Left kidney (tissue), 2 donors: ENCODE results near the gene LTBP1. TPM values are rescaled to one million over a fixed set of nuclear protein-coding genes. Genes with fewer than 3 reads are reported as not detected.

Experiments used
- DNase-seq: peaks from one replicate; pipeline ENCODE4 v3.0.0-alpha.2; 2013
- polyA plus RNA-seq: library from polyadenylated mRNA; unstranded; fragments of 120-200 nt; gene quantifications from one replicate; pipeline ENCODE4 v1.2.1, GENCODE V29; 2013; ENCODE audit not compliant: insufficient read length

LTBP1 gene
- polyA plus RNA-seq, 1 donor, result 85.2 TPM

DNA sequence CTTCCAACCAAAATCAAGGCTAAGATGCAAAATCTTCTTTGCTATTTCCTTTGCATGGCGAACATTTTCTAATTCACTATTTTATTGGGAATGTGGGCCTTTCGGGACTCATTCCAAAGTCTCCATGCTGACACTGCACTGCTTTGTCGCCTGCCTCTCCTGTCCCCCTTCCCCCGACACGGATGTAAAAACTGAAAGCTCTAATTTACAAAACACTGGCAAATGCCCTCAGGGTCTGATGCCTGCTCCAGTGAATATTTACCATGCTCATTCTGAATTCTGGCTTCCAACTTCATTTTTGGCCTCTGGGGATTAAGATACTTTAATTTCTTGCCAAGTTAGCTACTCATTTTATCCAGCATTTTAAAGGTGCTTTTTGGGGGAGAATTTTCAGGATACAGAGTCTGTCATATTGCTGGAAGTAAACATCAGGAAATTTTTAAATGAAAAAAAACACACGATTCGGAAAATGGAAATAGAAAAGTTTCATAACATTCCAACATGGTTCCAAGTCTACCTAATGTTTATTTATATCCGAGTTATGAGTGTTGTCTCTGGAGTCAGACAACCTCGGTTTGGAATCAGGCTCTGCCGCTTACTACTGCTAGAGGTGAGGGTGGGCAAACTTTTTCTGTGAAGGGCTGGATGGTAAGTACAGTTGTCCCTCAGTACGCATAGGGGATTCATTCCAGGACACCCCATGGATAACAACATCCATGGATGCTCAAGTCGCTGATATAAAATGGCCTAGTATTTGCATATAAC is 14.6 kb upstream of the LTBP1 start:
- no peak for DNase-seq

DNA sequence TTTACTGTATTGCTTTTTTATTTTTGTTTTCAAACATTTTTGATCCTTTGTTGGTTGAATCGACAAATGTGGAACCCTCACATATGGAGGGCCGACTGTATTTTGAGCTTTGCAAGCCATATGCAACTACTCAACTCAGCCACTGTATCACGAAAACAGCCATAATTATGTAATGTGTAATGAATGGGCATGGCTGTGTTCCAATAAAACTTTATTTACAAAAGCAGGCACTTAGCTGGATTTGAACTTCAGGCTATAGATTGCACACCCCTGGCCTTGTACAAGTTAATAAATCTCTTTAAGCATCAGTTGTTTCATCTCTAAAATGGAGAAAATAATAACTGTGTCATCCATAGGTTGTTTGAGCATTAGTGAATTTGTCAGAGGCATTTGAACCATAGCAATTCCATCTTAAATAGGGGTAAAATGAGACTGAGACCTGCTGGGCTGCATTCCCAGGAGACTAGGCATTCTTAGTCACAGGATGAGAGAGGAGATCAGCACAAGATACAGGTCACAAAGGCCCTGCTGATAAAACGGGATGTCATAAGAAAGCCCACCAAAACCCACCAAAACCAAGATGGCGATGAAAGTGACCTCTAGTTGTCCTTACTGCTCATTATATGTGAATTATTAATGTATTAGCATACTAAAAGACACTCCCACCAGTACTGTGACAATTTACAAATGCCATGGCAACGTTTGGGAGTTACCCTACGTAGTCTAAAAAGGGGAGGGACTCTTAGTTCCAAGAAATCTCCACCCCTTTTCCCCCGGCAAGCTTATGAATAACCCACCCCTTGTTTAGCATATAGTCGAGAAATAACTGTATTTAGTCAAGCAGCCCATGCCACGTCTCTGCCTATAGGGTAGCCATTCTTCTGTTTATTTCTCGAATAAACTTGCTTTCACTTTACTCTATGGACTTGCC is 13.7 kb upstream of the LTBP1 start:
- no peak for DNase-seq

DNA sequence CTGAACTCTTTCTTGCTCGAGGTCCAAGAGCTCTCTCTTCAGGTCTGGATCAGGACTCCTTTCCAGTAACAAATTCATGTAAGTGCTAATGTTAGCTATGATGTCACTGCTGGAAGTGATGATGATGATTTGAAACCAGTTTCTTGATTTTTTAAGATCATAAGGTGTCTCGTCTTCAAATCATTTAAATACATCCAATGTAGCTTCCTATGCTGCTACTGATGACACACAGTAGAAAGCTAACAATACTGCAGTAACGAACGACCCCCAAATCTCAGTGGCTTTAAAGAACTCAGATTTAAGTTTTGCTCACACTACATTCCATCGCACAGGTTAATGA is 13.0 kb upstream of the LTBP1 start:
- DNase-seq, result no peak

DNA sequence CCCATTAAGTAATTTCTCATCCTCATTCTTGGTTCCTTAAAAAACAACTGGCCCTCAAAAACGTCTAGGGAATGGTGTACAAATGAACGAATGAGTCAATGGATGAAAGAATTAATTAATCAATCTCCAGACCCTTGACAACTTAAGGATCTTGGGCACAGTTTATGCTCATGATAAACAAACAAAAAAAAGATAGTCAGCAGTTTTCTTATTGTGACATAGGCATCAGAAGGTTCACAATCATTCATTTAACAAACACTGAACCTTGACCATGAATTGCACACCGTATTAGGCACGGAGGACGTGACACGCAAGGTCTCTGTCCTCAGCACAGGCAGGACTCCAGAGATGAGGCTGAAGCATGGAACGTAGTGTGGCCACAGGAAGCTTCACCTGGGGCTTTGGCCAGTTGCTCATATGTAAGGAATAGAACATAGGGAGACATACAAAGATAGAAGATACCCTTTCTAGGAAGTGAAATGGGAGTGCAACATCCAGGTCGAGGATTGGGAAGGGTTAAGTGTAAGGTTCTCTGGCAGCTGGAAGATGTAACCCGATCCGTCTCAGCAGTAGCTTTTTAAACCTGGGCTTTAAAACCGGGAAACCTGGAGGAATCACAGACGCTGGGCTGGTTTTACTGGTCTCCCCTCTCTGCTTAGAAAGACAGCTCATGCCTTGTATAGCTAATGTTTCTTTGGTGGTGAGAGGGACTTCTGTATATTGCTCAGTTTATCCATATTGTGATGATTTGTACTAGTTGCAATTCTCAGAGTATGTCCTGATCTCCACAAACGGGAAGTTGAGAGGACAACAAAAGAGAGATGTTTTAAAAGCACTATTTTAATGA is 8.9 kb upstream of the LTBP1 start:
- no peak for DNase-seq

DNA sequence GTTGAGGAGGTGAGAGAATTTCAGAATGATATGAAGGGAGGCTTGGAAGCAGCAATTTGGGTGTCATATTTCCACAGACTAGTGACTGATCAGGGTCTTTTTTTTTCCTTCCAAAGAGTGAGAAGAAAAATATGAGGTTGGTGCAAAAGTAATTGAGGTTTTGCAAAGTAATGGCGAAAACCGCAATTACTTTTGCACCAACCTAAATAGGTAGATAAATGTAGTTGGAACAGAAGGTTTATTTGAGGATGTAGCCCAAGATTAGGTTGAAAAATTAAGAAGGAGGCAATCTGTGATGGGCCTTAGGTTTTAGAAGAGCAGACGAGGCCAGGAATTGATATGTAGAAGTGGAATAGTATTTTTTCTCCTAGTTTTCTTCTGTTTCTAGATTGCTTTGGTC is 7.8 kb upstream of the LTBP1 start:
- DNase-seq, result no peak

DNA sequence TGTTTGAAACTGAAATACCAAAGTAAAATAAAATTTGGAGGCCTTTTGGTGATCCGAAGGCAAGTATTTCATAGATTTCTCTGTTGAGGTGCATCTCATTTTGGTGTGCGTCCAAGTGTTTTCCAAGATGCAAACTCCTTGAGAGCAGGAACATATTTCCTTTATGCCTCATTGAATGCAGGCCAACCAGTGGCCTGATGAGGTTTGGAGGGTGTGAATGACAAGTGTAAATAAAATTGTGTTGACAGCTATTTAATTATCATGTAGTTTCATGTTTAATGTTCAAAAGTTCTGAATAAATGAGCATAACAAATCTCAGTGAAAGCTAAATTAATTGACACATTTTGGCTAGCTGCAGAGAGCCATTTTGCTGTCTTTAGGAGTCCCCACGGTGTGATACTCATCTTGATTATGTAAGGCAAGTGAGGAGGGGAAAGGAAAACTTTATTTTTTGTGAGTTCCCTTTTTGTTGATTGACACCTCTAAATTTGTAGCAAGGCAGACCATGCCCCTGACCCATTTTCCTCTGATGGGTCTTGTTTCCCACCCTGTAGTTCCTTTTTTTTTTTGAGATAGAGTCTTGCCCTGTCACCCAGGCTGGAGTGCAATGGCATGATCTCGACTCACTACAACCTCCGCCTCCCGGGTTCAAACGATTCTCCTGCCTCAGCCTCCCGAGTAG is 6.3 kb upstream of the LTBP1 start:
- DNase-seq, result no peak

DNA sequence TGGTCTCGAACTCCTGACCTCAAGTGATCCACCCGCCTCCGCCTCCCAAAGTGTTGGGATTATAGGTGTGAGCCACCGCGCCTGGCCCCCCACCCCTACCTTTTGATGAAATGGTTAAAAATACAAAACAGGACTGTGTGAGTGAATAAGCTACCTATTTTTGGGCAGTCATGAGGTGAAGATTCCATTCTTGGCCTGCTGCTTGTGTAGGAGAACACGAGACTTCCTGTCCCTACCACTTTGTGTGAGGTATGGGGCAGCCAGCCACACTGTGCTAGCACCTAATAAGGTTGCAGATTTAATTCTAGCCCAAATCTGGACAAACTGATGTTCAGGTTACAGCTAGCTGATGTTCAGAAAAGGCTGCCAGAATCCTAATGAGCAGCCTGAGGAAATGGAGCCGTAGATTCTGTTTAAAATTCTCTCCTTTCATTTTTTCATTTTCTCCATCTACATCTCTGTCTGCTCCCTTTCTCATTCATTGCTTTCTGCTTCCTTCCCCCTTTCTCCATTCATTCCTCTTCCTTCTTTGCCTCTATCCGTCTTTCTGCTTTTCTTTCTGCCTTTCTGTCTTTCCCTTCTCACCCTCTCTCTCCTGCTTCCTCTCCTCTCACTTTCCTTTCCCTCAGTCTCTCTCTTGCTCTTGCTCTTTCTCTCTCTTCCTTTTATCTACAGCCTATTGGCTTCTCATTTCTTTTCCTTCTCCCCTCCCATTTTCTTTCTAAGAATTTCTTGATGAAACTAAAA is 4.6 kb upstream of the LTBP1 start:
- no peak for DNase-seq

DNA sequence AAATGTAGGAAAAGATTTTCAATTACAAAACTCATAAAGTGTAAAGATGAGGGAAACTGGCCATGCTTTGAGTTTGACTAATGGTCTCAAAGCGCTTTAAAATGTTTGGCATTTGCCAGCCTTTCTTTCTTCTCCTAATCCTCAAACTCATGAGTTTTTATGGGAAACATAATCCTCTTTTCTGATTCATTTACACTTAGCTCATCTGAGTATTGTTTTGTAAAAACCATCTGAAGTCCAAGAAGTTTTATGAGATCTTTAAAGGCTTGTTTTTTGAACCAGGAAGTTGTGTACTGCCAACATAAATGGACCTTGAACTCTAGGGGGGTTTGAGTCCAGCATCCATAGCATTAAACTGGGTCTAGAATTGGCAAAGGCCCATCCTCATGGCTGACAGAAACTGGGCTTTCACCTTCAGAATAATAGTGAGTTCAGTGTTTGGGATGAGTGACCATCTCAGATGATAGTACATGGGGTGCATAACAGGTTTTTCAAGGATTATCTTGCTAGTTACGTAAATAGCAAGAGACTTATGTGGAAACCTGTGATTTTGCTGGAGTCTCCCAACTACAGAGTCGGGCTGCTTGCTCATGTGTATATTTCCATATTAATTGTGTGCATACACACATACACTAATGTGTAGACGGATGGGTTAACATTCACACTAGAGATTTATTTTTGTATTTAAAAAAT is 3.8 kb upstream of the LTBP1 start:
- no peak for DNase-seq

DNA sequence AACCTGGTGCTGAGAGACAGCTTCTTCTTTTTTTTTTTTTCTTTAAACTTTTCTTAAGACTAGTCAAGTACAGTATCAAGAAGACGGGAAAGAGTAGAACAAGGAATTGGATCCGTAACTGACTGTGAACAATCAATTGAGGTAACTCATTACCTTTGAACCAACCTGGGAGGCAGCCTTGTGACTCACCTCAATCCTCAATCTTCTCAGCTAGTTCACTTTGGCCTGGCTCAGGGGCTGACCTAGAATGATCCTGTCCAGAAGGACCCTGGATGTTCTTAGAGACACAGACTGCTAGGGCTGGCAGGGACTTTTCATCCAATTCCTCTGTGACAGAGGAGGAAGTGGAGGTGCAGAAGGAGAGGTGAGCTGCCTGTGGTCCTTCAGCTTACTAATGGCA is 1.5 kb upstream of the LTBP1 start:
- no peak for DNase-seq

DNA sequence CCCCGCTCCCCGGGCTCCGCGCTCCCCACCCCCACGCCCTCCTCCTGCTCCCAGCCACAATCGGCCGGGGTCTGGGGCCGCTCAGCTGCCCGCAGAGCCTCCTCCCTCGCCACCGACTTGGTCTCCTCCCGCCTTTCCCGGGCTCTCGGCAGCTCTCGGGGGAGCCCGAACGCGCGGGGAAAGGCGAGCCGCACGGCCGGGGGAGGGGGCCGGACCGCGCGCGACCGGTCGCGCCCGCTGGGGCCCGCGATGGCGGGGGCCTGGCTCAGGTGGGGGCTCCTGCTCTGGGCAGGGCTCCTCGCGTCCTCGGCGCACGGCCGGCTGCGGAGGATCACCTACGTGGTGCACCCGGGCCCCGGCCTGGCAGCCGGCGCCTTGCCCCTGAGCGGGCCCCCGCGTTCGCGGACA is 327 bp downstream of the LTBP1 start:
- DNase-seq, result no peak

DNA sequence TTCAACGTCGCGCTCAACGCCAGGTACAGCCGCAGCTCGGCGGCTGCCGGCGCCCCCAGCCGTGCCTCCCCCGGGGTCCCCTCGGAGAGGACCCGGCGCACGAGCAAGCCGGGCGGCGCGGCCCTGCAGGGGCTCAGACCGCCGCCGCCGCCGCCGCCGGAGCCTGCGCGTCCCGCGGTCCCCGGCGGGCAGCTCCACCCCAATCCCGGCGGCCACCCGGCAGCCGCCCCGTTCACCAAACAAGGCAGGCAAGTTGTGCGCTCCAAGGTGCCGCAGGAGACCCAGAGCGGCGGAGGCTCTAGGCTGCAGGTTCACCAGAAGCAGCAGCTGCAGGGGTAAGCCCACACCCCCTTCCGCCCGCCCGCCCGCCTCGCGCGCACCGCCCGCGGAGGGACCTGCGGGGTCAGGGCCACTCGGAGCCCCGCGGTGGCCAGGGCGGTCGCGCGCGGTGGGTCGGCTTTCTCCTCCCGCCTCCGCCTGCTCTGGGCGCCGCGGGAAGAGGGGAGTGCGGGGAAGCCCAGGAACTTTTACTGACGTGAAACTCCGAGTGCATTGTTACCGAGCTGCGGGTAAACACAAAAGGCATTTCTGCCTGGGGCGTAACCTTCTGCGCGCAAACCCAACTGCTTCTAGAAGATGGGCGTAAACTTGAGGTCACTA is 861 bp downstream of the LTBP1 start:
- DNase-seq, result no peak

DNA sequence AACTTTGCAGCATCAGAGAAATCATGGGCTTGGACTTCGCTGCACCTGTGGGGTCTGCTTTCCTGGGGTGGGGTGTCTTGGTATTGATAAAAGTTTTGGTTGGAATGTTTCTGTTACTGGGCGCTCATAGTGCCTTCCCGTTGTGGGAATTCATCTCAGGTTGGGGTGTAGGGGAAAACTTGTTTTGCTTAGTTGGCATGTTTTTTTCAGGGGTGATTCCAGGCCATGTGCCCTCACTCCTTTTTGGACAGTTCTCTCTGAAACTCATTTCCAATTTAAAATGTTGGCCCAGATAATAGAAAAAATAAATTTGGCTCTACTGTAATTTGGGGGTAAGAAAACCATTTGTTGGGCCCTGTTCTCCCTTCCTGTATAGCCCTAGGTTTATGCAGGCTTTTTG is 1.5 kb downstream of the LTBP1 start:
- no peak for DNase-seq

DNA sequence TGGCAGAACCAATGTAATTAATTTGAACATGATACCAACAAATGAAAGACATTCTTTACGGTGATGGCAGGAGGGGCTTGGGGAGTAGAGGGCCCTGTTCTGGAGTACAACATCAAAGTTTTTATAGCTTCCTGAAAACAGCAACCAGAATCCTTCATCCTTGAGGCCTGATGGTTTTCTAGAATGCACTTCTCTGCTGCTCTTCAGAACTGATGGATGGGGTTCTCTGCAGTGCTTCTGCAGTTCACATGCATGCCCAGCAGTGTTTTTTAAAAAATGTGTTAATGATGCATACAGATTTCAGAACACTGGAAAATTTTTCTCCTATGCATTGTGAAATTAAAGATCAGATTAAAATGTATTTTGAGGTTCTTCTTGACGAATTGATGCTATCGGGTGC is 2.5 kb downstream of the LTBP1 start:
- DNase-seq, result no peak

DNA sequence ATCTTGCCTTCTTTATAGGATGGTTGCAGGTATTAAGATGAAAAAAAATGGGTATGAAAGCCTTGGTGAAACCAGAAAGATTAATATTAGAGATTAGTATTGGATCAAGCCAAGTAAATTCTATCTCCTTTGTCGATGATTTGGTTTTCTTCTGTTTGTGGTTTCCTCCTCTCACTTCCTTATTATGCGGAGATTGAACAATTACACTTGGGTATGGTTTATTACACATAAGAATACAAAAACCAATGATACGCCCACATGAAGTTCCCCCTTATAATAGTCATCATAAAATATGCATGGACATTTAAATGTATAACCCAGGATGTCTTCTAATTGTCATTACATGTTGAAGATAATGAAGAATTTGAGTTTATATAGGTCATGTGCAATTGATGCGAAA is 4.9 kb downstream of the LTBP1 start:
- DNase-seq, result no peak

DNA sequence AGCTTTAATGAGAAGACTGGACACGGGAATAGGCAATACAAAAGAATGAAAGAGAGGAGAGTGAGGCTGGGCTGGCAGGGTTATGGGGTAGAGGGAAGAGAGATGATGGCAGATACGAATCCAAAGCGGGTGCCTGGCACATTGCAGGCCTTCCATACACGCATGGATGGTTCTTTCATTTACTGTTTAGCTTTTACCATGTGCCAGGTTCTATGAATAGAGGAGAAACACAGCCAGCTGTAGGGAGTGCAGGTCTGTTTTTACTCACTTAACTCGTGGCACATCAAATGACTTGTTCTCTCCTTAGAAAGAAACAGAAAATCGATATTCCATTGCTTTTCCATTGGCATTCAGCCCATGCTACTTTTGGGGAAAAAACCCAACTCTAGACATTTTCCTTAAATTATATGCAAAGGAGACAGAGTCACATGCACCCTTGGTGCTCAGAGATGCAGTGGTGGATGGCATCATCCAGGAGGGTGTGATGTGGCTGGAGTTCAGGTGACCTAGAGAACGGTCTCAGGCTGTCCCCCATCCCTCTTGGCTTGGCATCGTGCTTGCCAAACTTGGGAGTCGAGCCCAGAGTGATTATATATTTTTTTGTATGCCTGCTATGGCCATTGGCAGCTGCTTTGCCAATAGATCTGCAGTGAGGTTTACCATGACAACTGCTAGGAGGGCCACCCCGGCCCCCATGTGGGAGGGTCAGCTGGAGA is 6.2 kb downstream of the LTBP1 start:
- no peak for DNase-seq

DNA sequence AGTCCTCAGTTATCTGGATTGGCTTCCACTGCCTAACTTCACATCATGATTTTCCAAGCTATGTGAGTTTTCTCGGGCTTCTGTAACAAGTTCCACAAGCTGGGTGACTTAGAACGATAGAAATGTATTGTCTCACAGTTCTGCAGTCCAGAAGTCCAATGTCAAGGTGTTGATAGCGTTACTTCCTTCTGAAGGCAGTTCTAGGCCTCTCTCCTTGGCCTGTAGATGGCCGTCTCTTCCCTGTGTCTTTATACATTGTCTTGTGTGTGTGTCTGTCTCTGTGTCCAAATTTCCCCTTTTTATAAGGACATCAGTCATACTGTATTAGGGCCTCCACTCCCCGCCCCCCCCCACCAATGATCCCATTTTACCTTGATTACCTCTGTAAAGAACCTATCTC is 7.5 kb downstream of the LTBP1 start:
- no peak for DNase-seq

DNA sequence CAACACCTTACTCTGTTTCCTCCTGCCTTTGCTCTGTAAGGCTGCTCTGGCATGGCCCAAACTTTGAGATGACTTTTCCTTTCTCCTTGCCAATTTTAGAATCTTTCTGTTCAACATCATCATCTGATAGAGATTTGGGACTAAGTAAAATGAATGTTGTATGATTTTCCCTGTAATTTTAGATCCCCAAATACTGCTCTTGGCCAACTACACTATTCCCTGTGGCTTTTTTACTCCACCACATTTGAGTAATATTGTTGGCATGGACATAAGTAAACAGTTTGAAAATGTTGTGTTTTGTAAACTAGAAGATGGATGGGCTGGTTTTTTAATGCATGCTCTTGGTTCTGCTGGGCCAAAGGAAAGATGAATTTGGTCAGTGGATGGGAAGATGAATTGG is 12.1 kb downstream of the LTBP1 start:
- DNase-seq, result no peak

DNA sequence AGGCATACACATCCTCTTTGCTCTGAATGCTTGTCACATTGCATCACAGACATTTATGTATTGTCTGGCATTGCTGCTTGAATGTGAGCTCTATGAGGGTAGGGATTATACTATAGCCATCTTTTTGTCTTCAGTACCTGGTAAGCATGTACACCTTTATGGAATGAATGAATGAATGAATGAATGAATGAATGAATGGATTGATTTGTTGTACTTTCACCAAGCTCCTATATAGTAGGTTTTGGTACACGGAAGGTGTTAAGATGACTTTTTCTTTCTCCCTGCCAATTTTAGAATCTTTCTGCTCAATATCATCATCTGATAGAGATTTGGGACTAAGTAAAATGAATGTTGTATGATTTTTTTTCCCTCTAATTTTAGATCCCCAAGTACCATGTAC is 13.5 kb downstream of the LTBP1 start:
- no peak for DNase-seq

DNA sequence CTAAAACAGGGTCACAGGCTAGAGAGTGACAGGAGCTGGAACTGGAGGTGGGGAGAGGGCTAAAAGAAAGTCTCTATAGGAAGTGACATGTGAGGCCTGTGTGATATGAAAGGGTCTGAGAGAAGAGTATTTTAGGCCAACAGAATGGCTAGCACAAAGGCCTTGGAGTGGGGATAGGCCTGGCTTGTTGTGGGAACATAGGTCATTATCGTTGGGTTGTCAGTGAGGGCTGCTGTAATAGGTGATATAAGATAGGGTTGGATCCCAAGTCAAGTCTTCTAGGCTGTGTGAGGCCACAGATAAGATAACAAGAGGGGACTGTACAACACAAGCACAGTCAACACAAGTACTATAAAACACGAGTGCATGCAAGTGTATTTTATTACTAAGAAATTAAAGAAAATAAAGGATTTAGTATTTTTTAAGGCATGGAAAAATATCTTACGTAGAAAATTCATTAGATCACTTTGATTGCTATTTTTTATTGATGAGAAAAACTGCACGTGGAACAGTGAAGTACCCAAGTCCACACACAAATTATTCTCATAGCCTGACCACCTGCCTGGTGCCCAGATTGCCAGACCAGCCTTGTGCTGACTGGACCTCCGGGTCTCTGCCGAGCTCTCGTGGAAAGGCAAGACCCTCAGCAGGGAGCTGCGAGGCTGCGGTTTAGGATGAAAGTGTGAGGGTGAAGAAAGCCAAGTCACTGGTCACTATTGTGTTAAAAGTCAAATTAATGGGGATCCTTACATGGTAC is 14.1 kb downstream of the LTBP1 start:
- DNase-seq, result no peak
